Neural cell (in vitro differentiated cells): ENCODE results near the gene CD3G.

Experiments used
- EZH2 ChIP-seq: fragments of 200-600, 300-800 bp; shearing (Covaris generic), sonication (generic); IDR thresholded peaks from 2 replicates; pipeline ENCODE4 v1.6.1; 2014; ENCODE audit warnings: antibody characterized with exemption, low read length, borderline replicate concordance, mild to moderate bottlenecking; ENCODE audit not compliant: insufficient read depth, poor library complexity, severe bottlenecking
- MXI1 ChIP-seq: fragments of 450-650 bp; conservative IDR thresholded peaks from 2 replicates; pipeline ENCODE4 v1.6.1; 2014; ENCODE audit warnings: antibody characterized with exemption, mild to moderate bottlenecking; ENCODE audit not compliant: poor library complexity, severe bottlenecking
- POLR2AphosphoS5 ChIP-seq: IDR thresholded peaks from 2 replicates; pipeline ENCODE4 v1.6.1; 2012
- RAD21 ChIP-seq: fragments of 450-650 bp; conservative IDR thresholded peaks from 2 replicates; pipeline ENCODE4 v1.6.1; 2014; ENCODE audit warnings: antibody characterized with exemption, mild to moderate bottlenecking, moderate library complexity
- SMC3 ChIP-seq: fragments of 450-650 bp; conservative IDR thresholded peaks from 2 replicates; pipeline ENCODE4 v1.6.1; 2014; ENCODE audit warnings: antibody characterized with exemption, mild to moderate bottlenecking, moderate library complexity; ENCODE audit not compliant: poor library complexity
- TAF1 ChIP-seq: IDR thresholded peaks from 2 replicates; pipeline ENCODE4 v1.6.1; 2012; ENCODE audit warnings: low read depth
- TF ChIP-seq, protein P1 (sequence below): fragments of 450-650 bp; IDR thresholded peaks from 2 replicates; pipeline ENCODE4 v1.5.1; 2014; ENCODE audit warnings: antibody characterized with exemption, mild to moderate bottlenecking, moderate library complexity; ENCODE audit not compliant: poor library complexity, severe bottlenecking
- TF ChIP-seq, protein P2 (sequence below): IDR thresholded peaks from 2 replicates; pipeline ENCODE4 v1.6.1; 2012; ENCODE audit warnings: borderline replicate concordance

DNA sequence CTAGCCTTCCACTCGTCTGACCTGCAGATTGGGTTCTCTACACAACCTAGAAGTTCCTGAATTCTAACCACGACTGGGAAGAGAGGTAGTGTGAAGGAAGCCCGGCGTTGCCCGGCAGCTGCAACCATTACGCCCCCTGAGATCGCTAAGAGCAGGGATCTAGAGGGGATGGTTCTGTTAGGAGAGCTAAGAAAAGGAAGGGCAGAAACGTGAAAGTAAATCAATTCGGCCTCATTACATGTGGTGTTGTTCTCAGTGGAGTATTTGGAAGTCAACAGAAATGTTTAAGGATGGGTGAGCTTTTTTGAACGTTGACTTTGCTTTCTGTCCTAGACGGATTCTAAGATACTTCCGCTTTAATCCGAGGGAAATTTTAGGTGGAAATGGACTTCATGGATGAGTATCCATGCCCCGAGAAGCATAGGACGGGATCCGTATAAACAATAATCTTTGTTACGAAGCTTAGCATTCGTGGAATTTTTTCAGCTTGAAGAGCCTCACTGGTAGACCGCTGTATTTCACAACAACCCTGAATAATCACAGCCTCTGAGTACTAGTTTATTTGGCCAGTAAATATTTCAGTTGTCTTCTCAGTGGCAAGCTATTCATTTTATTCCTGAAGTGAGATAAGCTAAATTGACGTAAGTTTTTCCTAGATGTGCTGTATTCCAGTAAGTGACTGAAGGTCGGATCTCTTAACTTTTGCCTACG is 57.9 kb downstream of the CD3G start:
- TF ChIP-seq, protein P1, sequence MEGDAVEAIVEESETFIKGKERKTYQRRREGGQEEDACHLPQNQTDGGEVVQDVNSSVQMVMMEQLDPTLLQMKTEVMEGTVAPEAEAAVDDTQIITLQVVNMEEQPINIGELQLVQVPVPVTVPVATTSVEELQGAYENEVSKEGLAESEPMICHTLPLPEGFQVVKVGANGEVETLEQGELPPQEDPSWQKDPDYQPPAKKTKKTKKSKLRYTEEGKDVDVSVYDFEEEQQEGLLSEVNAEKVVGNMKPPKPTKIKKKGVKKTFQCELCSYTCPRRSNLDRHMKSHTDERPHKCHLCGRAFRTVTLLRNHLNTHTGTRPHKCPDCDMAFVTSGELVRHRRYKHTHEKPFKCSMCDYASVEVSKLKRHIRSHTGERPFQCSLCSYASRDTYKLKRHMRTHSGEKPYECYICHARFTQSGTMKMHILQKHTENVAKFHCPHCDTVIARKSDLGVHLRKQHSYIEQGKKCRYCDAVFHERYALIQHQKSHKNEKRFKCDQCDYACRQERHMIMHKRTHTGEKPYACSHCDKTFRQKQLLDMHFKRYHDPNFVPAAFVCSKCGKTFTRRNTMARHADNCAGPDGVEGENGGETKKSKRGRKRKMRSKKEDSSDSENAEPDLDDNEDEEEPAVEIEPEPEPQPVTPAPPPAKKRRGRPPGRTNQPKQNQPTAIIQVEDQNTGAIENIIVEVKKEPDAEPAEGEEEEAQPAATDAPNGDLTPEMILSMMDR: peak; percentile 18
- TF ChIP-seq SMC3: no peak
- TF ChIP-seq, protein P2, sequence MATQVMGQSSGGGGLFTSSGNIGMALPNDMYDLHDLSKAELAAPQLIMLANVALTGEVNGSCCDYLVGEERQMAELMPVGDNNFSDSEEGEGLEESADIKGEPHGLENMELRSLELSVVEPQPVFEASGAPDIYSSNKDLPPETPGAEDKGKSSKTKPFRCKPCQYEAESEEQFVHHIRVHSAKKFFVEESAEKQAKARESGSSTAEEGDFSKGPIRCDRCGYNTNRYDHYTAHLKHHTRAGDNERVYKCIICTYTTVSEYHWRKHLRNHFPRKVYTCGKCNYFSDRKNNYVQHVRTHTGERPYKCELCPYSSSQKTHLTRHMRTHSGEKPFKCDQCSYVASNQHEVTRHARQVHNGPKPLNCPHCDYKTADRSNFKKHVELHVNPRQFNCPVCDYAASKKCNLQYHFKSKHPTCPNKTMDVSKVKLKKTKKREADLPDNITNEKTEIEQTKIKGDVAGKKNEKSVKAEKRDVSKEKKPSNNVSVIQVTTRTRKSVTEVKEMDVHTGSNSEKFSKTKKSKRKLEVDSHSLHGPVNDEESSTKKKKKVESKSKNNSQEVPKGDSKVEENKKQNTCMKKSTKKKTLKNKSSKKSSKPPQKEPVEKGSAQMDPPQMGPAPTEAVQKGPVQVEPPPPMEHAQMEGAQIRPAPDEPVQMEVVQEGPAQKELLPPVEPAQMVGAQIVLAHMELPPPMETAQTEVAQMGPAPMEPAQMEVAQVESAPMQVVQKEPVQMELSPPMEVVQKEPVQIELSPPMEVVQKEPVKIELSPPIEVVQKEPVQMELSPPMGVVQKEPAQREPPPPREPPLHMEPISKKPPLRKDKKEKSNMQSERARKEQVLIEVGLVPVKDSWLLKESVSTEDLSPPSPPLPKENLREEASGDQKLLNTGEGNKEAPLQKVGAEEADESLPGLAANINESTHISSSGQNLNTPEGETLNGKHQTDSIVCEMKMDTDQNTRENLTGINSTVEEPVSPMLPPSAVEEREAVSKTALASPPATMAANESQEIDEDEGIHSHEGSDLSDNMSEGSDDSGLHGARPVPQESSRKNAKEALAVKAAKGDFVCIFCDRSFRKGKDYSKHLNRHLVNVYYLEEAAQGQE: no peak
- no peak for TF ChIP-seq MXI1
- no peak for TF ChIP-seq POLR2AphosphoS5
- TF ChIP-seq TAF1: no peak
- TF ChIP-seq RAD21: no peak
- no peak for TF ChIP-seq EZH2
